SK-N-SH (cell line): ENCODE data around the gene NSUN2.

Experiments used
- CHD2 ChIP-seq: fragments of 150-350 bp; IDR thresholded peaks from 2 replicates; pipeline ENCODE4 v1.6.1; 2018; ENCODE audit warnings: low read length; ENCODE audit not compliant: partially characterized antibody
- EP300 ChIP-seq, 2 experiments: IDR thresholded peaks; 2 replicates each; pipeline versions ENCODE4 v1.4.0 to v1.6.1; 2012; ENCODE audit warnings: borderline replicate concordance in 1 of 2, low read depth in 1 of 2, low read length in 1 of 2
- FOXJ3 ChIP-seq: sonication (generic); formaldehyde crosslinking; IDR thresholded peaks from 2 replicates; pipeline ENCODE4 v1.5.1; 2020; ENCODE audit warnings: mild to moderate bottlenecking, missing genetic modification reagents
- POLR2AphosphoS5 ChIP-seq: IDR thresholded peaks from 2 replicates; pipeline ENCODE4 v1.6.1; 2012; ENCODE audit warnings: low read depth, low read length
- RAD21 ChIP-seq: IDR thresholded peaks from 2 replicates; pipeline ENCODE4 v1.6.1; 2012; ENCODE audit warnings: mild to moderate bottlenecking, low read length
- RFX5 ChIP-seq: IDR thresholded peaks from 2 replicates; pipeline ENCODE4 v1.6.1; 2012; ENCODE audit warnings: mild to moderate bottlenecking, improper control_type of control experiment, low read length
- TAF1 ChIP-seq: IDR thresholded peaks from 2 replicates; pipeline ENCODE4 v1.6.1; 2012; ENCODE audit warnings: low read depth, mild to moderate bottlenecking, low read length, moderate library complexity, borderline replicate concordance
- TF ChIP-seq, protein P1 (sequence below): fragments of 200-600 bp; sonication (generic); IDR thresholded peaks from 2 replicates; pipeline ENCODE4 v1.6.1; 2017; ENCODE audit warnings: antibody characterized with exemption, mild to moderate bottlenecking, moderate library complexity

DNA sequence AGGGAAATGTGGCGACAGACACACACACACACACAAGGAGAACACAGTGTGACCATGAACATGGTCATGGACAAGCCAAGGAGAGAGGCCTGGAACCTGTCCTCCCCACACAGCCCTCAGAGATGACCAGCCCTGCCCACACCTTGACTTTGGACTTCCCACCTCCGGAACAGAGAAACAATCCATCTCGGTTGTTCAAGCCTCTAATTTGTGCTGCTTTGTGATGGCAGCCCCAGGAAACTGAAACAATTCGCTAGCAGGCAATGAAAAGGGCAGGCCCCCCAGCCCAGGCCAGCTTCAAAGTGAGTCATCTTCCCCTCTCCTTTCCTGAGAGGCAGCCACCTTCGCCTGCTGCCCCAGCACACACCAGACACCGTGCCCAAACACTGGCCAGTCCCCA is 47.7 kb downstream of the NSUN2 start:
- TF ChIP-seq FOXJ3 (CRISPR knock-in tag) (no peak), CHD2 (no peak), EP300 (IDR thresholded peaks at IDR 0.05; ENCODE audit: borderline replicate concordance in 1 of 2, low read depth in 1 of 2, low read length in 1 of 2) (no peak), POLR2AphosphoS5 (no peak), RAD21 (no peak), RFX5 (no peak), TAF1 (no peak)
- TF ChIP-seq, protein P1, sequence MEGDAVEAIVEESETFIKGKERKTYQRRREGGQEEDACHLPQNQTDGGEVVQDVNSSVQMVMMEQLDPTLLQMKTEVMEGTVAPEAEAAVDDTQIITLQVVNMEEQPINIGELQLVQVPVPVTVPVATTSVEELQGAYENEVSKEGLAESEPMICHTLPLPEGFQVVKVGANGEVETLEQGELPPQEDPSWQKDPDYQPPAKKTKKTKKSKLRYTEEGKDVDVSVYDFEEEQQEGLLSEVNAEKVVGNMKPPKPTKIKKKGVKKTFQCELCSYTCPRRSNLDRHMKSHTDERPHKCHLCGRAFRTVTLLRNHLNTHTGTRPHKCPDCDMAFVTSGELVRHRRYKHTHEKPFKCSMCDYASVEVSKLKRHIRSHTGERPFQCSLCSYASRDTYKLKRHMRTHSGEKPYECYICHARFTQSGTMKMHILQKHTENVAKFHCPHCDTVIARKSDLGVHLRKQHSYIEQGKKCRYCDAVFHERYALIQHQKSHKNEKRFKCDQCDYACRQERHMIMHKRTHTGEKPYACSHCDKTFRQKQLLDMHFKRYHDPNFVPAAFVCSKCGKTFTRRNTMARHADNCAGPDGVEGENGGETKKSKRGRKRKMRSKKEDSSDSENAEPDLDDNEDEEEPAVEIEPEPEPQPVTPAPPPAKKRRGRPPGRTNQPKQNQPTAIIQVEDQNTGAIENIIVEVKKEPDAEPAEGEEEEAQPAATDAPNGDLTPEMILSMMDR, result no peak
